ENCODE results near the gene ATP13A2.
A peak's percentile ranks its signal among the peaks of the same experiment; 100 is the strongest.

Gene ATP13A2

GRCh38 chr1:17011439-17012307 is at the start of gene ATP13A2:
Gene ATP13A2 (minus strand): TSS chr1:17011928. CDS start chr1:17011738, 190 bp downstream.
- peak; percentile 83 for DNase-seq

DNA sequence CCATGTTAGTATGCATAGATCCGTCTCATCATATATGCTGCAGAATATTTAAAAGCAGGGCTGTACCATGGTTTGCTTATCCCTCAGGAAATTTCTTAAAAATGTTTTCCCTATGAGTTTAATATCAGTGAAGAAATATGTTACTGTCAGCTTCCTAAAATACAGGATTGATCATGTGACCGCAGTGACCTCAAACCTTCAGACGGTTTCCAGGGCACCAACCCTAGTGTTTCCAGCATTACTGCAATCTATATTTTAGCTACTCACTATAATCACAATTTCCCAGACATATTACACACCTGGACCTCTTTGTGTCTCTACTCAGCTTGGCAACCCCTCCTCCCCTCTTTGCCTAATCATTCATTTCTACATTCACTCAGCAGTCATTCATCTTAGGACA is 49.8 kb upstream of the ATP13A2 start:
- DNase-seq, result no peak

DNA sequence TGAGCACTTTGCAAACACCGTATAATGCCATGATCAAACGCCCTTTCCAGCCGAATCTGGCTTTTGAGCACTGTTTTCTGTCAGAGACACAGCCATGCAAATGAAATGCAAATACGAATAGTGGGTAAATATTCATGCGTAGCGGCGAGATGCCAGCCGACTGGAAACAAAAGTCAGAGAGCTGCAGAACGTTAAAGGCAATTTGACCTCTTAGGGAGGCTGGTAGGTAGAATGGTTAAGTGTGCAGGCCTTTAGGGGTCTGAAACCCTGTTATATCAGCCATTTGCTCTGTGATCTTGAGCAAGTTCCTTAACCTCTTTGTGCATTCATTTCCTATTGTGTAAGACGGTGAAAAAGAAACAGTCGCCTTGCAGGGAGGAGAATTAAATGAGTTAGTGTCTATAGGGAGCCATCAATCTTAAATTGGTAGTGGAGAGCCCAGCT is 48.6 kb upstream of the ATP13A2 start:
- no peak for DNase-seq

GRCh38 chr1:17059391-17060305 is 47.9 kb upstream of the ATP13A2 start:
- peak; percentile 44 for DNase-seq

- no peak for DNase-seq
Observed at GRCh38 chr1:17056551-17056950, 44.8 kb upstream of the ATP13A2 start.

GRCh38 chr1:17055801-17056200 is 44.1 kb upstream of the ATP13A2 start:
- DNase-seq, result no peak

GRCh38 chr1:17053685-17054410 is 42.1 kb upstream of the ATP13A2 start, which contains the start of gene SDHB:
Gene SDHB (minus strand): TSS chr1:17054032. CDS start chr1:17054019, 13 bp downstream.
- DNase-seq, result peak; percentile 99

- no peak for DNase-seq
Observed at GRCh38 chr1:17053086-17053684, 41.5 kb upstream of the ATP13A2 start.

DNA sequence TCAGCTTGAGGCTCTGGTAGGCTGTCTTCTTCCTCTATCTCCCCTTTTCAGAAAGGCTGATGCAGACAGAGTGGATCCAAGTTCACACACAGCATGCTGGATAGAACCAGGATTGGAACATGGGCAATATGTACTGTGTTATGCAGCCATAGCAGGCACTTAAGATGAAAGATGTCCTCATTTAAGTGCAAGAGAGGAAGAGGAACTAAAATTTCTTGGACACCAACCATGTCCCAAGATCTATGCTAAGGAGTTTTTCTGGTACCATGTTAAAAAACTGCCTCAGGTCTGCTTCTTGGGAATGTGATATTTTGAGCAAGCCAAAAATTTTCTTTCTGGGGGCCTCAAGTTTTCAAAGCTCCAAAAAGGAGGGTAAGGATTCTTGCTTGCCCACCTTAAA is 40.9 kb upstream of the ATP13A2 start:
- no peak for DNase-seq

- DNase-seq, result no peak
Observed at GRCh38 chr1:17052038-17052437, 40.3 kb upstream of the ATP13A2 start.

DNA sequence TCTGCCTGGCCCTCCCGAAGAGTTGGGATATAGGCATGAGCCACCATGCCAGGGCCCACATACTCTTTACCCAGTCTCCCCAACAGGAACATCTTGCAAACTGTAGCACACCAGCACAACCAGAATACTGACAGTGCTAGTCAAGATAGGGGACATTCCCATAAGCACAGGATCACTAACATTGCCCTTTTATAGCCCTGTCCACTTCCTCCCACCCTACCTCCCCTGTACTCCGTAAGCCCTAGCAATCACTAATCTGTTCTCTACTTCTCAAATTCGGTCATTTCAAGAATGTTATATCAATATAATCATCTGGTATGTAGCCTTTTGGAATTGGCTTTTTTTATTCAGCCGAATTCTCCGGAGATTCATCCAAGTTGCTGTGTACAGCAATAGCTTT is 36.2 kb upstream of the ATP13A2 start:
- no peak for DNase-seq

GRCh38 chr1:17046334-17046657 is 34.6 kb upstream of the ATP13A2 start:
- no peak for DNase-seq

DNA sequence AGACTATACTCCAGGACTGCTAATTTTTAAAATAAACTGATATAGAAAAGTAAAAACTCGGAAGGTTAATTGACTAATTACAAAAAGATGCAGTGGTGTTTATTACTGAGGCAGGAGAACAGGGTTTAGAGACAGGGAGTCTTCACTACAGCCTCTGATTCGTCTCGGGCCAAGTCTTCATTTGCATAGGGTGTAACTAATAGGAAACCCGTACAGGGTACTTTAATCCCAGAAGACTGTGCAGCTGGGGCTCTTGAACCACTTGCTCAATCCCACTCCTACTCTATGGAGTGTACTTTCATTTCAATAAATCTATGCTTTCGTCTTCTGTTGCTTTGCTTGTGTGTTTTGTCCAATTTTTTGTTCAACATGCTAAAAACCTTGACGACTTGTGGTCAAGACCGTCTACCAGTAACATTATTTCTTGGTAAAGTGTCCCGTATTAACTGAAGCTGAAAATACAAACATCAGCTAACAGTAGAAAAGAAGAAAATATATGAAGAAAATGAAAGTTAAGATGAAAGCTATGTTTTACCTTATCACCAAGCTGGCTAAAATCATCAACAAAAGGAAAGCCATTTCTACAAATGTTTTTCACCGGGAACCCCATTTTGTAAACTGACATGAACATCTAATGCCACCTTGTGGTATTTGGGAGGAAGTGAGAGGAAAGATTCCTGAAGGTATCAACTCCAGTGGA is 34.1 kb upstream of the ATP13A2 start:
- peak; percentile 49 for DNase-seq

DNA sequence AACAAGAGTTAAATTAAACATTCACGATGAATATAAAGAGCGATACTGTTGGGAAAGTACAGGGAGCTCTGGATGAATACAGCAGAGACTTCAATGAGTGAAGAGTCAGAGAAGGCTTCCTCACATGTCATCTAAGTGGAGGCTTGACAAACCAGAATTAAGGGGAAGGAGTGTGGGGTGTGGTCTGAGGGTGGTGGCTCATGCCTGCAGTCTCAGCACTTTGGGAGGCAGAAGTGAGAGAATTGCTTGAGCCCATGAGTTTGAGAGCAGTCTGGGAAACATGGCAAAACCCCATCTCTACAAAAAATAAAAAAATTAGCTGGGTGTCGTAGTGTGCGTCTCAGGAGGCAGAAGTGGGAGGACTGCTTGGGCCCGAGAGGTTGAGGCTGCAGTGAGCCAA is 33.4 kb upstream of the ATP13A2 start:
- DNase-seq, result no peak

GRCh38 chr1:17043676-17044075 is 31.9 kb upstream of the ATP13A2 start:
- DNase-seq, result no peak

GRCh38 chr1:17040135-17040534 is 28.4 kb upstream of the ATP13A2 start:
- no peak for DNase-seq

DNA sequence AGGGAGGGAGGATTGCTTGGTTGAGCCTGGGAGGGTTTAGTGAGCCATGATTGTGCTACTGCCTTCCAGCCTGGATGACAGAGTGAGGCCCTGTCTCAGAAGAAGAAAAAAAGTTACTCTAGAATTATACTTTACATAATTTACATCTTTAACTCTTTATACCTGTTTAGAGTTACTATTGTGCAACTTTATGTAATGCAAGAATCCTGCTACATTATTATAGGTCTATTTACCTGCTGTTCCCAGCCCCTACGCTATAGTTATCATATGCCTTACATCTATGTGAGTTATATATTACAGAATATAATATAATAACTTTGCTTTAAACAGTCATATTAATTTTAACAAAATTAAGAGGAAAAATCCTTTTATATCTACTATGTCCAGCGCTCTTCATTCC is 27.8 kb upstream of the ATP13A2 start:
- DNase-seq, result no peak

- DNase-seq, result no peak
Observed at GRCh38 chr1:17033481-17033880, 21.8 kb upstream of the ATP13A2 start.

DNA sequence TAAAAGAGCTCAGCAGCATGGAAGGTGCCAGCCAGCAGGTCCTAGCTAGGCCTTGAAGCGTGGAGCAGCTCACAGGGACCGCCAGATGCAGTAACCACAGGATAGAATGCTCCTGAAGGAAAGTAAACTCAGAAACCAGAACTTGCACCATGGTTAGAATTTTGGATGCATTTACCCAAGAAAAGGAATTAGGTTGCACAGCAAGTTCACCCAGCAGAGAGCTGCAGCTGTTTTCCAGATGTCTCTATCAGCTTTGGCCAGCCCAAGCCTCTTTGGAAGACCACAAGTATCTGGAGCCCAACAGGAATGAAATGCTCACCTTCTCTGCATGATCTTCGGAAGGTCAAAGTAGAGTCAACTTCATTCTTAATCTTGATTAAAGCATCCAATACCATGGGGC is 21.0 kb upstream of the ATP13A2 start:
- no peak for DNase-seq

DNA sequence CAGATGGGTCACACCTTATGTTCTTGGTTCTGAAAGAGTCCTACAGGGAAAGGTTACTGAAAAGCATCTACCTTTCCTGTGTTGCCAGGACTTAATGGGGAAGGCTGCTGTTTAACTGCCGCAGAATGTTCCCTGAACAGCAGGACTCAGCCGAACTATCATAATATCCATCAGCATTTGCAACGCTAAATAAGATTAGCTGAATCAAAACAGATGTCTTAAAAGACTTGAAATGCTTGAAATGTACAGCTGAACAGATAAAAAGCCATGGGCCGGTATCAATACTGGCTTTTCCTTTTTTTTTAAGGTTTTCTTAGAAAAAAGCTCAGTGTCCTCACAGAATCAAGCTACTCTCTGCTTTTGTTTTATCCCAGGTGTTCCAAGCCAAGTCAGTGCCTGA is 19.7 kb upstream of the ATP13A2 start:
- DNase-seq, result no peak

- DNase-seq, result no peak
Observed at GRCh38 chr1:17030206-17030605, 18.5 kb upstream of the ATP13A2 start.

GRCh38 chr1:17028662-17029188 is 17.0 kb upstream of the ATP13A2 start:
- no peak for DNase-seq
